ENCODE measurements around the gene PRKCQ.

PRKCQ gene

GRCh38 chr10:6402349-6402709, 177.7 kb downstream of the PRKCQ start:
- Histone ChIP-seq H3K4me2 (ENCODE audit: insufficient read depth, low read length, poor library complexity, severe bottlenecking) (no peak overlapping the region), H3K27ac (replicated peaks; ENCODE audit: low read length) (no peak overlapping the region), H3K4me1 (ENCODE audit: control insufficient read depth in 2 of 2, insufficient read depth in 1 of 2, low read depth in 1 of 2, low read length in 2 of 2) (no peaks in the 10 kb centered on the region), H3K9me3 (replicated peaks in 1 of 2; ENCODE audit: control insufficient read depth in 2 of 2, insufficient read depth in 1 of 2, low read depth in 1 of 2, low read length in 2 of 2) (peaks cover 0 to 2% of the 10 kb centered on the region in 2 donors), H2BK15ac (ENCODE audit: low read length) (no peak overlapping the region), H3K18ac (ENCODE audit: low read length) (no peak overlapping the region), H3K27me3 (ENCODE audit: control insufficient read depth in 3 of 3, insufficient read depth in 3 of 3, low read depth in 1 of 3, low read length in 3 of 3) (peaks cover 0 to 10% (median 4%) of the 10 kb centered on the region in 3 experiments), H3K9ac (ENCODE audit: low read depth, low read length, poor library complexity) (no peak overlapping the region), H3K36me3 (replicated peaks in 1 of 2; ENCODE audit: control insufficient read depth in 2 of 2, insufficient read depth in 2 of 2, low read length in 2 of 2) (peaks cover 0 to under 1% of the 10 kb centered on the region in 2 donors), H2AFZ (ENCODE audit: low read length) (no peak overlapping the region), H3K23ac (ENCODE audit: low read depth, low read length, poor library complexity) (no peak overlapping the region), H3K4me3 (ENCODE audit: low read length in 2 of 2) (no peak overlapping the region), H4K91ac (ENCODE audit: low read depth, low read length, poor library complexity) (no peak overlapping the region), H2BK5ac (ENCODE audit: low read length) (no peak overlapping the region), H3K79me1 (ENCODE audit: low read depth, low read length) (no peaks in the 10 kb centered on the region), H2AK5ac (ENCODE audit: low read depth, low read length) (no peak overlapping the region), H4K8ac (ENCODE audit: low read depth, low read length) (no peak overlapping the region), H2BK120ac (ENCODE audit: low read depth, low read length) (no peak overlapping the region), H3K4ac (ENCODE audit: low read length) (no peak overlapping the region), H2BK12ac (ENCODE audit: low read length) (no peak overlapping the region), H3K14ac (ENCODE audit: low read length) (no peak overlapping the region)
- no CpG with 5 or more reads among the region's 9 CpGs for WGBS, 2 donors (ENCODE audit: extremely low coverage in 2 of 2, insufficient read length in 2 of 2, insufficient replicate concordance in 1 of 2)
- no peak for DNase-seq (ENCODE audit: low spot score)

GRCh38 chr10:6401558-6402348, 178.3 kb downstream of the PRKCQ start:
- H2BK15ac ChIP-seq (ENCODE audit: low read length) = no peak overlapping the region
- no peak overlapping the region for H2BK5ac ChIP-seq (ENCODE audit: low read length)
- H3K4me2 ChIP-seq (ENCODE audit: insufficient read depth, low read length, poor library complexity, severe bottlenecking) = peak overlapping the region; percentile 58
- no peak overlapping the region for H3K23ac ChIP-seq (ENCODE audit: low read depth, low read length, poor library complexity)
- H3K36me3 ChIP-seq (replicated peaks in 1 of 2; ENCODE audit: control insufficient read depth in 2 of 2, insufficient read depth in 2 of 2, low read length in 2 of 2) = no peaks in the 10 kb centered on the region
- H3K14ac ChIP-seq (ENCODE audit: low read length) = no peak overlapping the region
- no peak overlapping the region for H2AK5ac ChIP-seq (ENCODE audit: low read depth, low read length)
- no peak overlapping the region for H3K18ac ChIP-seq (ENCODE audit: low read length)
- no peak overlapping the region for H3K4me3 ChIP-seq (ENCODE audit: low read length in 2 of 2)
- H4K91ac ChIP-seq (ENCODE audit: low read depth, low read length, poor library complexity) = no peak overlapping the region
- peaks cover 0 to 1% of the 10 kb centered on the region in 2 donors for H3K9me3 ChIP-seq (replicated peaks in 1 of 2; ENCODE audit: control insufficient read depth in 2 of 2, insufficient read depth in 1 of 2, low read depth in 1 of 2, low read length in 2 of 2)
- no peak overlapping the region for H4K8ac ChIP-seq (ENCODE audit: low read depth, low read length)
- WGBS, 2 donors (ENCODE audit: extremely low coverage in 2 of 2, insufficient read length in 2 of 2, insufficient replicate concordance in 1 of 2) = no CpG with 5 or more reads among the region's 18 CpGs
- no peak overlapping the region for H2BK12ac ChIP-seq (ENCODE audit: low read length)
- no peaks in the 10 kb centered on the region for H3K4me1 ChIP-seq (ENCODE audit: control insufficient read depth in 2 of 2, insufficient read depth in 1 of 2, low read depth in 1 of 2, low read length in 2 of 2)
- H3K27me3 ChIP-seq (ENCODE audit: control insufficient read depth in 3 of 3, insufficient read depth in 3 of 3, low read depth in 1 of 3, low read length in 3 of 3) = peaks cover 0 to 8% (median 3%) of the 10 kb centered on the region in 3 experiments
- no peak overlapping the region for H3K4ac ChIP-seq (ENCODE audit: low read length)
- H3K27ac ChIP-seq (replicated peaks; ENCODE audit: low read length) = no peak overlapping the region
- H2AFZ ChIP-seq (ENCODE audit: low read length) = peak overlapping the region; percentile 61
- no peaks in the 10 kb centered on the region for H3K79me1 ChIP-seq (ENCODE audit: low read depth, low read length)
- no peak overlapping the region for H2BK120ac ChIP-seq (ENCODE audit: low read depth, low read length)
- no peak overlapping the region for H3K9ac ChIP-seq (ENCODE audit: low read depth, low read length, poor library complexity)
- DNase-seq (ENCODE audit: low spot score) = peak; percentile 76

- Histone ChIP-seq H3K9me3 (replicated peaks in 1 of 2; ENCODE audit: control insufficient read depth in 2 of 2, insufficient read depth in 1 of 2, low read depth in 1 of 2, low read length in 2 of 2) (peaks cover 0 to 1% of the 10 kb centered on the region in 2 donors), H3K27ac (replicated peaks; ENCODE audit: low read length) (no peak overlapping the region), H3K23ac (ENCODE audit: low read depth, low read length, poor library complexity) (no peak overlapping the region)
Observed at GRCh38 chr10:6400821-6401465, 179.1 kb downstream of the PRKCQ start.

GRCh38 chr10:6400331-6400730, 179.7 kb downstream of the PRKCQ start:
- peaks cover 0 to 1% of the 10 kb centered on the region in 2 donors for H3K9me3 ChIP-seq (replicated peaks in 1 of 2; ENCODE audit: control insufficient read depth in 2 of 2, insufficient read depth in 1 of 2, low read depth in 1 of 2, low read length in 2 of 2)
- H2BK5ac ChIP-seq (ENCODE audit: low read length) = no peak overlapping the region
- no peak overlapping the region for H3K27ac ChIP-seq (replicated peaks; ENCODE audit: low read length)
- H3K4me1 ChIP-seq (ENCODE audit: control insufficient read depth in 2 of 2, insufficient read depth in 1 of 2, low read depth in 1 of 2, low read length in 2 of 2) = no peaks in the 10 kb centered on the region
- no peak overlapping the region for H4K8ac ChIP-seq (ENCODE audit: low read depth, low read length)
- no peak overlapping the region for H3K4ac ChIP-seq (ENCODE audit: low read length)
- no peak overlapping the region for H3K4me3 ChIP-seq (ENCODE audit: low read length in 2 of 2)
- no peak overlapping the region for H2AFZ ChIP-seq (ENCODE audit: low read length)
- H3K4me2 ChIP-seq (ENCODE audit: insufficient read depth, low read length, poor library complexity, severe bottlenecking) = no peak overlapping the region
- H2BK15ac ChIP-seq (ENCODE audit: low read length) = no peak overlapping the region
- H3K27me3 ChIP-seq (ENCODE audit: control insufficient read depth in 3 of 3, insufficient read depth in 3 of 3, low read depth in 1 of 3, low read length in 3 of 3) = peaks cover 0 to 8% (median 3%) of the 10 kb centered on the region in 3 experiments
- no peak for DNase-seq (ENCODE audit: low spot score)
- no peak overlapping the region for H3K14ac ChIP-seq (ENCODE audit: low read length)
- no peak overlapping the region for H3K23ac ChIP-seq (ENCODE audit: low read depth, low read length, poor library complexity)
- H3K79me1 ChIP-seq (ENCODE audit: low read depth, low read length) = no peaks in the 10 kb centered on the region
- no peak overlapping the region for H3K9ac ChIP-seq (ENCODE audit: low read depth, low read length, poor library complexity)
- no peak overlapping the region for H3K18ac ChIP-seq (ENCODE audit: low read length)
- H2AK5ac ChIP-seq (ENCODE audit: low read depth, low read length) = no peak overlapping the region
- no CpG with 5 or more reads among the region's 7 CpGs for WGBS, 2 donors (ENCODE audit: extremely low coverage in 2 of 2, insufficient read length in 2 of 2, insufficient replicate concordance in 1 of 2)
- no peak overlapping the region for H2BK12ac ChIP-seq (ENCODE audit: low read length)
- no peak overlapping the region for H4K91ac ChIP-seq (ENCODE audit: low read depth, low read length, poor library complexity)
- no peaks in the 10 kb centered on the region for H3K36me3 ChIP-seq (replicated peaks in 1 of 2; ENCODE audit: control insufficient read depth in 2 of 2, insufficient read depth in 2 of 2, low read length in 2 of 2)
- H2BK120ac ChIP-seq (ENCODE audit: low read depth, low read length) = no peak overlapping the region

More at GRCh38 chr10:6400821-6401465, 179.1 kb downstream of the PRKCQ start:
- H2AK5ac ChIP-seq (ENCODE audit: low read depth, low read length) = no peak overlapping the region
- no peak overlapping the region for H4K91ac ChIP-seq (ENCODE audit: low read depth, low read length, poor library complexity)
- no peak overlapping the region for H3K18ac ChIP-seq (ENCODE audit: low read length)
- H2BK12ac ChIP-seq (ENCODE audit: low read length) = no peak overlapping the region
- no peak overlapping the region for H4K8ac ChIP-seq (ENCODE audit: low read depth, low read length)
- peaks cover 0 to 8% (median 3%) of the 10 kb centered on the region in 3 experiments for H3K27me3 ChIP-seq (ENCODE audit: control insufficient read depth in 3 of 3, insufficient read depth in 3 of 3, low read depth in 1 of 3, low read length in 3 of 3)
- no peak overlapping the region for H2BK15ac ChIP-seq (ENCODE audit: low read length)
- H3K4me2 ChIP-seq (ENCODE audit: insufficient read depth, low read length, poor library complexity, severe bottlenecking) = no peak overlapping the region
- no peak overlapping the region for H3K4me3 ChIP-seq (ENCODE audit: low read length in 2 of 2)
- no peak overlapping the region for H3K14ac ChIP-seq (ENCODE audit: low read length)
- H2BK120ac ChIP-seq (ENCODE audit: low read depth, low read length) = no peak overlapping the region
- H3K36me3 ChIP-seq (replicated peaks in 1 of 2; ENCODE audit: control insufficient read depth in 2 of 2, insufficient read depth in 2 of 2, low read length in 2 of 2) = no peaks in the 10 kb centered on the region
- no peak overlapping the region for H2AFZ ChIP-seq (ENCODE audit: low read length)
- H3K79me1 ChIP-seq (ENCODE audit: low read depth, low read length) = no peaks in the 10 kb centered on the region
- WGBS, 2 donors (ENCODE audit: extremely low coverage in 2 of 2, insufficient read length in 2 of 2, insufficient replicate concordance in 1 of 2) = no CpG with 5 or more reads among the region's 12 CpGs
- H3K4me1 ChIP-seq (ENCODE audit: control insufficient read depth in 2 of 2, insufficient read depth in 1 of 2, low read depth in 1 of 2, low read length in 2 of 2) = no peaks in the 10 kb centered on the region
- H3K9ac ChIP-seq (ENCODE audit: low read depth, low read length, poor library complexity) = no peak overlapping the region
- no peak overlapping the region for H3K4ac ChIP-seq (ENCODE audit: low read length)
- no peak overlapping the region for H2BK5ac ChIP-seq (ENCODE audit: low read length)
- no peak for DNase-seq (ENCODE audit: low spot score)
